Upper lobe of left lung (tissue), 6 donors: ENCODE data around the gene MMS22L. TPM values are rescaled to one million over a fixed set of nuclear protein-coding genes. Genes with fewer than 3 reads are reported as not detected.

Experiments
- ATAC-seq, 2 donors: fragments of 200-7000 bp; cut with Tn5 transposase; one replicate each; pipeline ENCODE4 v1.9.1; 2022; ENCODE audit warnings: mild to moderate bottlenecking in 2 of 2, moderate library complexity in 2 of 2; ENCODE audit not compliant: low FRiP score in 2 of 2
- DNase-seq, 2 donors: peaks; one replicate each; pipeline ENCODE4 v3.0.0-alpha.2; 2019 to 2020
- H3K27ac ChIP-seq, 4 donors: fragments of 200-600 bp; sonication (generic); one replicate each; pipeline ENCODE4 v1.5.1; 2016 to 2019
- H3K27me3 ChIP-seq, 4 donors: fragments of 200-600 bp; sonication (generic); one replicate each; pipeline ENCODE4 v1.5.1; 2017 to 2019
- H3K36me3 ChIP-seq, 4 donors: fragments of 200-600 bp; sonication (generic); one replicate each; pipeline ENCODE4 v1.5.1; 2016 to 2019
- H3K4me1 ChIP-seq, 4 donors: fragments of 200-600 bp; sonication (generic); one replicate each; pipeline ENCODE4 v1.5.1; 2018 to 2019
- H3K4me3 ChIP-seq, 4 donors: fragments of 200-600 bp; sonication (generic); one replicate each; pipeline ENCODE4 v1.5.1; 2017 to 2019; ENCODE audit warnings: mild to moderate bottlenecking in 2 of 4, moderate library complexity in 1 of 4
- H3K9me3 ChIP-seq, 4 donors: fragments of 200-600 bp; sonication (generic); one replicate each; pipeline ENCODE4 v1.5.1; 2018 to 2019
- EP300 ChIP-seq, 4 donors: sonication (generic); formaldehyde crosslinking; IDR thresholded peaks; one replicate each; pipeline ENCODE4 v1.5.1; 2017; ENCODE audit warnings: antibody characterized with exemption in 4 of 4, control low read depth in 2 of 4
- POLR2A ChIP-seq, 4 donors: fragments of 450-650 bp; IDR thresholded peaks; one replicate each; pipeline ENCODE4 v1.5.1; 2016 to 2017; ENCODE audit warnings: antibody characterized with exemption in 4 of 4, mild to moderate bottlenecking in 2 of 4
- POLR2AphosphoS5 ChIP-seq, 2 donors: sonication (generic); formaldehyde crosslinking; IDR thresholded peaks; one replicate each; pipeline ENCODE4 v1.5.1; 2017; ENCODE audit warnings: antibody characterized with exemption in 2 of 2
- WGBS, 2 donors: methylation state at CpG; one replicate each; pipeline ENCODE4 v1.1.5; 2017 to 2018; 5-methylcytosine and 5-hydroxymethylcytosine counted together
- total RNA-seq, 6 donors: library from RNA; depleted of rRNA in 4 of 6; stranded (reverse); fragments of >200 nt in 4 of 6; gene quantifications; one replicate each; pipeline versions ENCODE4 v1.1.0 to v1.2.1, GENCODE V29; 2016 to 2021
- TF ChIP-seq, protein P1 (sequence below), 6 experiments: fragments of 450-650 bp in 4 of 6; fragments of 200-600 bp in 2 of 6; sonication (generic) in 2 of 6; IDR thresholded peaks; one replicate each; pipeline ENCODE4 v1.5.1; 2016 to 2019; ENCODE audit warnings: antibody characterized with exemption in 6 of 6
- donor health status: DM: no; HTN: no; CAD: no; lungs with moderate emphysema.
- donor health status: DM: no; HTN: yes; CAD: no; lungs with severe emphysema.

Gene MMS22L
- total RNA-seq, 6 donors from 2014 or later: 4.9 to 22.1 (median 7.9) TPM

- Histone ChIP-seq H3K9me3 (no peaks in the 10 kb centered on the region), H3K36me3 (no peaks in the 10 kb centered on the region), H3K27ac (no peak overlapping the region), H3K4me1 (no peaks in the 10 kb centered on the region), H3K27me3 (no peaks in the 10 kb centered on the region), H3K4me3 (no peak overlapping the region)
- WGBS, 2 donors: 89 to 91% methylated on average over 2 of the region's 2 CpGs
- TF ChIP-seq EP300 (IDR thresholded peaks at IDR 0.05) (no peak), POLR2A (IDR thresholded peaks at IDR 0.05) (no peak), POLR2AphosphoS5 (IDR thresholded peaks at IDR 0.05) (no peak)
- TF ChIP-seq, protein P1, sequence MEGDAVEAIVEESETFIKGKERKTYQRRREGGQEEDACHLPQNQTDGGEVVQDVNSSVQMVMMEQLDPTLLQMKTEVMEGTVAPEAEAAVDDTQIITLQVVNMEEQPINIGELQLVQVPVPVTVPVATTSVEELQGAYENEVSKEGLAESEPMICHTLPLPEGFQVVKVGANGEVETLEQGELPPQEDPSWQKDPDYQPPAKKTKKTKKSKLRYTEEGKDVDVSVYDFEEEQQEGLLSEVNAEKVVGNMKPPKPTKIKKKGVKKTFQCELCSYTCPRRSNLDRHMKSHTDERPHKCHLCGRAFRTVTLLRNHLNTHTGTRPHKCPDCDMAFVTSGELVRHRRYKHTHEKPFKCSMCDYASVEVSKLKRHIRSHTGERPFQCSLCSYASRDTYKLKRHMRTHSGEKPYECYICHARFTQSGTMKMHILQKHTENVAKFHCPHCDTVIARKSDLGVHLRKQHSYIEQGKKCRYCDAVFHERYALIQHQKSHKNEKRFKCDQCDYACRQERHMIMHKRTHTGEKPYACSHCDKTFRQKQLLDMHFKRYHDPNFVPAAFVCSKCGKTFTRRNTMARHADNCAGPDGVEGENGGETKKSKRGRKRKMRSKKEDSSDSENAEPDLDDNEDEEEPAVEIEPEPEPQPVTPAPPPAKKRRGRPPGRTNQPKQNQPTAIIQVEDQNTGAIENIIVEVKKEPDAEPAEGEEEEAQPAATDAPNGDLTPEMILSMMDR (IDR thresholded peaks at IDR 0.05): no peak
- ATAC-seq (no peak), DNase-seq (no peak)
These were observed 10.2 kb upstream of the MMS22L start for GRCh38 chr6:97293198-97293696.

GRCh38 chr6:97292671-97293070 lies 9.7 kb upstream of the MMS22L start:
- no peak for ATAC-seq
- TF ChIP-seq EP300 (IDR thresholded peaks at IDR 0.05) (no peak), POLR2A (IDR thresholded peaks at IDR 0.05) (no peak), POLR2AphosphoS5 (IDR thresholded peaks at IDR 0.05) (no peak)
- TF ChIP-seq, protein P1 (IDR thresholded peaks at IDR 0.05): no peak
- whole genome bisulfite sequencing, 2 donors: 35 to 43% methylated on average over 1 of the region's 1 CpG

GRCh38 chr6:97291896-97292295 lies 8.9 kb upstream of the MMS22L start:
- DNase-seq: no peak
- 89 to 90% methylated on average over 4 of the region's 4 CpGs for WGBS, 2 donors
- Histone ChIP-seq H3K9me3 (no peaks in the 10 kb centered on the region), H3K27me3 (no peaks in the 10 kb centered on the region), H3K4me1 (no peaks in the 10 kb centered on the region), H3K36me3 (no peaks in the 10 kb centered on the region), H3K27ac (no peak overlapping the region), H3K4me3 (no peak overlapping the region)
- peak in 1 of 2 donors; percentile 11 for ATAC-seq
- TF ChIP-seq EP300 (IDR thresholded peaks at IDR 0.05): no peak
- TF ChIP-seq POLR2A (IDR thresholded peaks at IDR 0.05): no peak
- TF ChIP-seq POLR2AphosphoS5 (IDR thresholded peaks at IDR 0.05): no peak
- TF ChIP-seq, protein P1 (IDR thresholded peaks at IDR 0.05): no peak

More at GRCh38 chr6:97292671-97293070, 9.7 kb upstream of the MMS22L start:
- Histone ChIP-seq H3K27me3 (no peaks in the 10 kb centered on the region), H3K36me3 (no peaks in the 10 kb centered on the region), H3K4me1 (no peaks in the 10 kb centered on the region), H3K9me3 (no peaks in the 10 kb centered on the region), H3K27ac (no peak overlapping the region), H3K4me3 (no peak overlapping the region)
- no peak for DNase-seq

GRCh38 chr6:97289332-97289731 lies 6.3 kb upstream of the MMS22L start:
- 76 to 87% methylated on average over 4 of the region's 4 CpGs for WGBS, 2 donors
- no peaks in the 10 kb centered on the region for H3K4me1 ChIP-seq
- ATAC-seq (no peak), DNase-seq (no peak)
- no peaks in the 10 kb centered on the region for H3K9me3 ChIP-seq
- H3K27me3 ChIP-seq: no peaks in the 10 kb centered on the region
- H3K27ac ChIP-seq: no peak overlapping the region
- H3K36me3 ChIP-seq: no peaks in the 10 kb centered on the region
- H3K4me3 ChIP-seq: no peak overlapping the region
- TF ChIP-seq POLR2AphosphoS5 (IDR thresholded peaks at IDR 0.05) (no peak), POLR2A (IDR thresholded peaks at IDR 0.05) (no peak), EP300 (IDR thresholded peaks at IDR 0.05) (no peak)
- TF ChIP-seq, protein P1 (IDR thresholded peaks at IDR 0.05): no peak

GRCh38 chr6:97288188-97288587 lies 5.2 kb upstream of the MMS22L start:
- TF ChIP-seq, protein P1 (IDR thresholded peaks at IDR 0.05): no peak
- no peak for TF ChIP-seq EP300 (IDR thresholded peaks at IDR 0.05)
- TF ChIP-seq POLR2A (IDR thresholded peaks at IDR 0.05): no peak
- TF ChIP-seq POLR2AphosphoS5 (IDR thresholded peaks at IDR 0.05): no peak
- no peak overlapping the region for H3K27ac ChIP-seq
- H3K27me3 ChIP-seq: no peaks in the 10 kb centered on the region
- no peak for ATAC-seq
- H3K4me3 ChIP-seq: no peak overlapping the region
- H3K9me3 ChIP-seq: no peaks in the 10 kb centered on the region
- no peaks in the 10 kb centered on the region for H3K36me3 ChIP-seq
- DNase-seq: no peak
- H3K4me1 ChIP-seq: peaks cover 0 to 5% (median 0%) of the 10 kb centered on the region in 4 donors
